GM18498 (cell line): ENCODE results near the gene TMEM18.

ENCODE experiments used
- ATAC-seq: cut with Tn5 transposase; IDR thresholded peaks from one replicate; pipeline ENCODE4 v1.9.1; 2021; ENCODE audit warnings: mild to moderate bottlenecking, moderate library complexity; ENCODE audit not compliant: unreplicated experiment

The TMEM18 gene

DNA sequence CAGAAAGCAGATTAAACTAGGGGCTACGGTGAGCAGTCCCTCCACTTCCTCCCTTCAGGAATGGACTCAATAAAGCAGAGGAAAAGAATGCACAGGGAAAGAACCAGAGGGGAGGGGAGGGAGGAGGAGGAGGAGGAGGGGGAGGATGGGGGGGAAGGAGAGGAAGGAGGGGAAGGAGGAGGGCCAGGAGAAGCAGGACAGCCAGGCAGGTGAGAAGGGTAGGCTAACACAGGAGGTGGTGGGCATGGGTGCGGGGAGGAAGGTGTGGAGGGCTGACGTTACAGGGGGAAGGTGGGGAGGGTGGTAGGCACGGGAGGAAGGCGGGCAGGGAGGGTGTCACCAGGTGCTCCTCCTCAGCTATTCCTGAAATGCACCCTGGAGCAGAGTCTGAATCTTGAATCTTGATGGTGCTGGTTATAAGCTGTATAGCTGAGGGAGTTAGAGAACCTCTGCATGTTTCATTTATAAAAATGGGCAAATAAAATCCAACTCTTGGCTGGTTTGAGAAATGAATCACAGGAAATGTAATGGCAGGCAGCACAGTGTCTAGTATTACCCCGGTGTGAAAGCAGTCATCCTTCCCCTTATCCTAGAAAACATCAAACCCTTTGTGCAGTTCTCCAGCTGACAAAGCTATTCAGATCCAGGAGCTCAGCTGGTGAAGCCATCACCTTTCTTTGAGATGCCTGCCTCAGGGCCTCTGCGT lies 3.4 kb downstream of the TMEM18 start:
- ATAC-seq: no peak

DNA sequence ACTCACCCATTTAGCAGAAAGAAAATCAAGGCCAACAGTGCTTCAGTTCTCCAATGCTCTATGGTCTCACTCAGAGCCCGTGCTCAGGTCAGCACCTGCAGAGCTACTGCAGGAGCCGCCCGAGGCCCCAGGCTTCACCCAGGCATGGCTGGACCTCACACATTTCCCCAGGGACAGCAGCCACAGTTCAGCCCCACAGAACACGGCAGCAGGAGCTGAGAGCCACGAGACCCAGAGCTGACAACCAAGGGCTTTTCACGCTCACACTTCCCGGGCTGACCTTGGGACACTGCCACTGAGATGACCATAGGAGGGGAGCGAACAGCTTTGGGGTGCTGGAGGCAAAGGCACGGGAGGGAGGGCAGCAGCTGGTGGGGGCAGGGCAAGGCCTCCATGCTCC lies 4.2 kb downstream of the TMEM18 start:
- no peak for ATAC-seq

DNA sequence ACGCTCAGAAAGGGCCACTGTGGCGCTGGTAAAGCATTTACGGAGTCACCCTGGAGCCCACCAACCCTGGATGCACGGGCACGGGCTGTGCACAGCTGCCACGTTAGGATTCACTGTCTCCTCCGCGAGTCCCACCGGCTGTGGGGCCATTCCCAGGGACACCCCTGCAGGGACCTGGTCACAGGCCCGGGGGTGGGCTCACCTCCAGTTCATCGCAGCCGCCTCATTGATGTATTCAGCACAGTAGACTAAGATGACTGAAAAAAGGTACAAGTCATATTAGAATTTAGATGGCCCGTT lies 4.7 kb downstream of the TMEM18 start:
- ATAC-seq: no peak

DNA sequence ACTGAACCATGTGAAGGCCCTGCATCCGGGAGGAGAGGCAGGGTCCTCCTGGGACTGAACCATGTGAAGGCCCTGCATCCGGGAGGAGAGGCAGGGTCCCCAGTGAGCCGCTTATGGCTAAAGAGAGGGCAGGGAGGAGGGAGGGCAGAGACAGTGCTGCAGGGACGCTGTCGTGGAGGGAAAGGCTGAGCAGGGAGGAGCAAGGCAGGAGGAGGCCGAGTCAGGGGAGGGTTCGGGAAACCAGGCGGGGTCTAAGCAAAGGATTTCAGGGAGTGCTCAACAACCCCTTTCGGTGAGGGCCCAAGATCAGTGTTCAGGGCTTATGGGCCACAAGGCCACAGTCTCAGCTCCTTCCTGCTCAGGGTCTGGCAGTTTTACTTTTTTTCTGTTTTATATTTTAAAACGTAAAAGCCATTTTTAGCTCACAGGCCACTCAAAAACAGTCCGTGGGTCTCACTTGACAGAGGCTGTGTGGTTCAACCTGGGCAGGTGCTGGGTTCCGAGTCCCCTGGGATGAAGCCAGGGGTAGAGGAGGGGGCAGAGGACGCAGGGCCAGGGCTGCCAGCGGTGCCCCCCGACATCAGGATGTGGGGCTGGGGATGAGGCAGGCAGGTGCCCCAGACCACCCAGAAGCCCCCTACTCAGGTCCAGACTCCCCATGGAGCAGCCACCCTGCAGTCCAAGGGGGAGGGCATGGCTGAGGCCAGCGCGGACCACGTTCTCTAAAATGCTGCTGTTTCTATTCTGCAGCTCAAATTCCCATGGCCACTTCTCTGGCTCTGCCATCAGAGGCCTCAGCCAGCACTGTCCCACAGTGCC lies 5.2 kb downstream of the TMEM18 start:
- ATAC-seq: no peak

DNA sequence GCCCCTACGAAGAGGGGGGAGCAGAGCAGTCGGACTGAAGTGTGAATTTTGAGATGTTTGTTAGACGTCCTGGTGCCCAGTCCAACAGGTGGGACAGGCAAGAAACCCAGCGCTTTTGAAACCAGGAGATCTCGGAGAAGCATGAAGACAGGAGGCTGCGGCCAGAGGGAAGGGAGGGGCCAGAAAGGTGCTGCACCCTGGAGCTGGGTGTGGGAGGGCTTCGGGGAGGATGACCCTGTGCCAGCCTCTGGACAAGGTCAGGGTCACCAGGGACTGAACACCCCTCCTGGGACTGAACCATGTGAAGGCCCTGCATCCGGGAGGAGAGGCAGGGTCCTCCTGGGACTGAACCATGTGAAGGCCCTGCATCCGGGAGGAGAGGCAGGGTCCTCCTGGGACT lies 6.1 kb downstream of the TMEM18 start:
- no peak for ATAC-seq

DNA sequence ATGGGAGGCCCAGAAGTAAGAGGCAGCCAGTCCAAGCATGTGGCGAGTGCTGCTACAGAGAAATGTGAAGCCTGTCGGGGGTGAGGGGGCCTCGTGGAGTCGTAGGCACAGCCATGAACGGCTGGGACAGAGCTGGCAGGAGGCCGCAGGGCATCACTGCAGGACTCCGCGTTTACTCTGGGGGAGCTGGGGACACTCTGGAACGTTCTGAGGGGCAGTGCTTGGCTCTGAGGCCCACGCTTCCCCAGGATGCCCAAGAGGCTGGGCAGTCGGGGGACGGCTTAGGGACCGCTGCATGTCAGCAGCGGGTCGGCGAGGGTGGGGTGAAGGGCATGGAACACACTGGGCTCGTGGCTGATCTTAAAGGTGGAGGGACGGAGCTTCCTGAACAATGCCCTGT lies 6.6 kb downstream of the TMEM18 start:
- no peak for ATAC-seq

DNA sequence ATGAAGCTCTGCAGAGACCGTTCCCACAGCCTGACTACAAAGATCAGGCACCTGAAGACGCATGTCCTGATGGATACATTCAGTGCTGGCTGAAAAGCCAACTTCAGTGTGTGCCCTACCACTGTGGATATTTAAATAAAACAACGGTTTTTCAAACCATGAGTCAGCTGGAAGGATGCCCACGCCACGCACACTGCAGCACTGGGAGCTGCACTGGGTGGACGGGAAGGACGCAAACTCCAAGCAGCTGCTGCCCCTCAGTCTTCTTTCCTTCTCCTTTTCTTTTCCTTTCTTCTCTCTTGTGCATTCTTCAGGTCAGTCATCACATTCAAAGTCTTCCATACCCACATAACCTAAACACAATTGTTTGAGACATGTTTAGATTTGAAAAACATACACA lies 7.9 kb downstream of the TMEM18 start:
- ATAC-seq: no peak

DNA sequence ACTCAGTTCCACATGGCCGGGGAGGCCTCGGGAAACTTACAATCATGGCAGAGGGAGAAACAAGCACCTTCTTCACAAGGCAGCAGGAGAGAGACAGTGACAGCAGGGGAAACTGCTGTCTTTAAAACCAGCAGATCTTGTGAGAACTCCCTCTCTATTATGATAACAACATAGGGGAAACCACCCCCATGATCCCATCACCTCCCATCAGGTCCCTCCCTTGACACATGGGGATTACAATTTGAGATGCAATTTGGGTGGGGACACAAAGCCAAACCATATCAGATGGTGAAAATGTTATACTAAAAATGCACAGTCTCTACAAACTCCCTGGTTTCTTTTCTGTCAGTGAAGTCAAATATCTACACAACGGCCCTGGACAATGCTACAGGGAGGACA lies 9.2 kb downstream of the TMEM18 start:
- ATAC-seq: no peak

DNA sequence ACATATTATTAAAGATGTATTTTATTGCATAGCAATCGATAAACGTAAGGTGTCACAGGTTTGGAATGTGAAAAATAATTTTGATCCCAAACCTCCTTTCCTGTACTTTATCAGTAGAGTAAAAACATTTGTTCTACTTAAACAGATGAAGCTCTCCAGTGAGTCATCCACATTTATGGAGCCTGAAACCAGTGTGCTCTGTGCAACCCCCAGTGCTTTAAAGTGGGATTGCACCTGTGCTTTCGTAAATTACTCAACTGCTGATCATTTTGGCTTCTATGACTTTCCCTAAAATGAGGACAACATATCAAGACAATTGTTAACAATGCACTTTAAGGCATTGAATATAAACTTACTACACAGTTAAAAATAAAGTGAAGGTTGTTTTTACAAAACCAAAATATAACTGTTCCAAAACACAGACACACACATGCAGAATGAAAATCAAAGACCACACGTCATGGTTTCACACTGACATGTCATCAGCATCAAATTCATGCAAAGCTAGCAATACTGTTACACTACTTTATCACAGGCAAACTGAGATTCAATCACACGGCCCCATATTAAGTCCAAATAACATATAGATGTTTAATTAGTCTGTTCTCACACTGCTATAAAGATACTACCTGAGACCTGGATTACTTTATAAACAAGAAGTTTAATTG lies 9.7 kb downstream of the TMEM18 start:
- ATAC-seq: no peak

DNA sequence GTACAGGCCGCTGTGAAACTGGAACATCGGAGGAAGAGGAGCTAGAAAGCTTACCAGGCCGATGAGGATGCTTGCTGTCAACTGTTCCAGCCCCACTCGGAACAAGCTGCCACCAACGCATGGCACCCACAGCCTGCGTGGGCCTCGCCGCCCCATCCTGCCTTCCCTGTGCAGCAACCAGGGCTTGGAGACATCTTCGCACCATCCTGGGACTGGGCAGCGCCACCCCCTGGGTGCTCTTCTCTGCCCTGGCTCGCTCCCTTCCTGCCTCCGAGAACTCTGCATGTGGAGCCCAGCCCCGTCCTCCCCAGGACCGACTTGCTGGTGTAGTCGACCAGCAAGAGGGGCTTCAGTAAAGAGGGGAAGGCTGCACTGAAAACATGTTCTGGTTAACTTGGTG lies 10.8 kb downstream of the TMEM18 start:
- no peak for ATAC-seq

DNA sequence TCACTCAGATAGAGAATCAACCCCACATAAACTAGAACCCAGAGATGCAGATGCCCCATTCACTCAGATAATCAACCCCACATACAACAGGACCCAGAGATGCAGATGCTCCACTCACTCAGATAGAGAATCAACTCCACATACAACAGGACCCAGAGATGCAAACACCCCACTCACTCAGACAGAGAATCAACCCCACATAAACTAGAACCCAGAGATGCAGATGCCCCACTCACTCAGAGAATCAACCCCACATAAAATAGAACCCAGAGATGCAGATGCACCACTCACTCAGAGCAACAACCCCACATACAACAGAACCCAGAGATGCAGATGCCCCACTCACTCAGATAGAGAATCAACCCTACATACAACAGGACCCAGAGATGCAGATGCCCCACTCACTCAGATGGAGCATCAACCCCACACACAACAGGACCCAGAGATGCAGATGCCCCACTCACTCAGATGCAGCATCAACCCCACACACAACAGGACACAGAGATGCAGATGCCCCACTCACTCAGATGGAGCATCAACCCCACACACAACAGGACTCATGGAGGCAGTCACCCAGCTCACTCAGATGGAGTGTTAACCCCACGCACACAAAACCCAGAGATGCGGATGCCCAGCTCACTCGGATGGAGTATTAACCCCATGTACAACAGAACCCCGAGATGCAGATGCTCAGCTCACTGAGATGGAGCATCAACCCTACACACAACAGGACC lies 11.7 kb downstream of the TMEM18 start:
- no peak for ATAC-seq

DNA sequence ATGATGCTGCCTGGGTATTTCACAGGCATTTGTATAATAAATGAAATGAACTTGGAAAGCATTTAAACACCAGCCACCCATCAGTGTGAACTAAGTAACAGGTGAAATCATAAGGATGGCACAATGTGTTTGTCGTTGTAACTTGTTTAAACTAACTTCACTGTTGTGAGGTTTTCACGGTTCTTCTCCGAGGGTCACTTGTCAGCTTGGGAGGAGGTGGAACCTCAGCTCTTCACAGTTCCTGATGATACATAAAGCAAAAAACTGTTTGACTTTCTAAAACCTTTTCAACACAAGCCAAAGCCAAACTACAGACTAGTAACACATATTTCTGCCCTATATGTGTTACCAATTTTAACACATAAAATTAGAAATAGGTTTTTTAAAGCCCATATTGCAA lies 13.1 kb downstream of the TMEM18 start:
- no peak for ATAC-seq

DNA sequence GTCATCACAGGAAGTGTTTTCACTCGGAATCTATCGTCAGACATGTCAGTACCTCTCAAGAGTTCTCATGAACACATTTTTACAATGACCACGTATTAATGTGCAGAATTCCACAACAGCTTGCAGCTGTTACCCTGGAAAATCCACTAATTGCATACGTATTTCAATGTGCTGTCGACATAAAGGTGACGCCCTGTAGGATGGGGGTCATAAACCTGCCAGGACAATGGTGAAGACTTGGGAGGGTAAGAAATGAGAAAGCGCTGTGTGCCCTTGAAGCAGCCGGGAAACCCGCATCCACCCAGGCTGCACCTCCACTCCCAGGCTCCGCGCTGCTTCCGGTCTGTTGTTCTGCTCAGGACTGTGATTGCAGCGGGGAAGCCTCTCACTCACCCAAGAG lies 14.0 kb downstream of the TMEM18 start:
- ATAC-seq: no peak

DNA sequence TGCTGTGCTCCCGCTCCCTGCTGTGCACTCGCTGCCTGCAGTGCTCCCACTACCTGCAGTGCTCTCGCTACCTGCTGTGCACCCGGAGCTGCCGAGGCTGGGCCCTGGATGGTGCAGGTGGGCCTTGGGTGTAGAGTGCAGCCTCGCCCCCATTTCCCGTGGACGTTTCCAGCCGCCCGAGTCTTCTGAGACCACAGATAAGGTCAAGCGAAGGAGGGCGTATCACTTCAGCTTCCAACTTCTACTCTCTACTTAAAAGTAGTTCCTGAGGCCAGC lies 15.9 kb downstream of the TMEM18 start:
- ATAC-seq: no peak

DNA sequence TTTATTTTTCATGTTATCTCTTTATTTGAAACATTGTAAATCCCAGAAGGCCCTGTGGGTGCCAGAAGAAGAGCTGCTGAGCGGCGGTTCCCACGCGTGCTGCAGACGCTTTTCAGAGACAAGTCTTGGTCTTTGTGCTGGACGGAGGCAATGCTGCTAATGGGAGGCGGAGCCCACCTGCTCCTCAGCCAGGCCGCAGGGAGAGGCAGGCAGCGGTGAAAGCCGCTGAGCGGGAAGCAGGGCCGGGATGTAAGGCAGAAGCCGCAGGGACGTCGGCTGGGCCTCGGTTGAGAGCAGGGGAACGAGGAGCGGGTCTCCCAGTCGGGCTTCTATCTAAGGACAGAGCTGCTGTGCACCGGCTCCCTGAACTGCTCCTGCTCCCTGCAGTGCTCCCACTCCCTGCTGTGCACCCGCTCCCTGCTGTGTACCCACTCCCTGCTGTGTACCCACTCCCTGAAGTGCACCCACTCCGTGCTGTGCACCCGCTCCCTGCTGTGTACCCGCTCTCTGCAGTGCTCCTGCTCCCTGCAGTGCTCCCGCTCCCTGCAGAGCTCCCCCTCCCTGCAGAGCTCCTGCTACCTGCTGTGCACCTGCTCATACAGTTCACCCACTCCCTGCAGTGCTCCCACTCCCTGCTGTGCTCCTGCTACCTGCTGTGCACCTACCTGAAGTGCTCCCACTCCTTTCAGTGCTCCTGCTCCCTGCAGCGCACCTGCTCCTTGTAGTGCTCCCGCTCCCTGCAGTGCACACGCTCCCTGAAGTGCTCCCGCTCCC lies 16.4 kb downstream of the TMEM18 start:
- ATAC-seq: no peak

DNA sequence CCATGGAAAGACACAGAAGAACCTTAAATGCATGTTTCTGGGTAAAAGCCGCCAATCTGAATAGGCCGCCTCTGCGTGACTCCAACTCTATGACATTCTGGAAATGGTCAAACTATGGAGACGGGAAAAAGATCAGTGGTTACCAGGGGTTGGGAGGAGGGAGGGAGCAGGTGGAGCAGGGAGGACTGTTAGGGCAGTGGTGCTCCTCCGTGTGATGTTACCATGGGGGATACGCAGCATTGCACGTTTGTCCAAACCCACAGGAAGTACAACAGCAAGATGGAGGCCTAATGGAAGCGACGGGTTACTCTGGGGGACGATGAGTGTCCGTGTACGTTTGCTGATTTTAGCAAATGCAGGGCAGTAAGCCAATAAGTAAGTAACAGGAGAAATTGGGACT lies 17.2 kb downstream of the TMEM18 start:
- ATAC-seq: no peak

DNA sequence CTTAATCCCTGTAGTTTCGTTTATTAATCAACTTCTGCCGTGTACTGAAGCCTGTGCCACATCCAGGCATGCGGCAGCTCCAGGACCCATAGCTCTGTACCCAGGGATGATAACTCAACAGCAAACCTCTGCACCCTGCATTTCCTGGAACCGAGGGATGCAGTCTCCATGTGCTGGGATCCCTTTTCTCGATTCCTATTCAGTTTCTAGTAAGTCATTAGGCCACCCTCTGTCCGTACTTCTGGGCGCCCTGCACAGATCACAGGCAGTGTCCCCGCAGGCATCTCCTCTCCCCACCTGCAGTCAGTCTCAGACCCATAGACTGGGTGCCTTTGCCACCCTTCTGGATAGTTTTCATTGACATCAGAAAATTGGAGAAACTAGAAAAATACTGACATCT lies 18.8 kb downstream of the TMEM18 start:
- no peak for ATAC-seq

DNA sequence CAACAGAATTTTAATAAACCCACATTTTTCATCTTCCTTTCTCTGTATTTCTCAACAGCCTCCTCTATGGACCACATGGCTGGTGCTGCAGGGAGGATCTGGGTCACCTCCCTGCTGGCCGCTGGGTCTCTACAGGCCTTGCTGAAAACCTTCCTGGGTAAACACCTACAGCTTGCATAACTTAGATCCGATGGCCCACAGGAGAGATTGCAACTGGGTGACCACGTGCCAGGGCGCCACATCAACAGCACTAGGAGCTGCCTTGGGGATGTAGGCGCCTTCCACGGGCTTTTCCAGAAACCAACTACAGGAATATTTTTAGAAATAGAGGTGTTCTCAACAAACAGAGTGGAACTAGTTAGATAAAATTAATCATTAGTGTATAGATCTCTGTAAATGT lies 19.4 kb downstream of the TMEM18 start:
- no peak for ATAC-seq

DNA sequence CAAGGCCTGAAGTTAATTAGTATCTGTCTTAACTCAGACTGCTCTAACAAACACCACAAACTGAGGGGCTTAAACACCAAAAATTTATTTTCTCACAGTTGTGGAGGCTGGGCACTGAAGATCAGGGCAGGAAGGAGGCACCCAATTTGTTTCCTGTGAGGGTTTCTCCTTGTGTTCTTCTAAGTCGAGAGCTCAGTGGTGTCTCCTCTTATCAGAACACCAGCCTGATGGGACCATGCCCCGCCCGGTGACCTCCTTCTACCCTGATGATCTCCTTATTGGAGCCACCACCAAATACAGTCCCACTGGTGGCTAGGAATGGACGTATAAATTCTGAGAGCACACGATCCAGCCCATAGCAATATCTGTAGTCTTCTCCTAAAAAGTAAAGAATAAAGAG lies 20.5 kb downstream of the TMEM18 start:
- no peak for ATAC-seq

DNA sequence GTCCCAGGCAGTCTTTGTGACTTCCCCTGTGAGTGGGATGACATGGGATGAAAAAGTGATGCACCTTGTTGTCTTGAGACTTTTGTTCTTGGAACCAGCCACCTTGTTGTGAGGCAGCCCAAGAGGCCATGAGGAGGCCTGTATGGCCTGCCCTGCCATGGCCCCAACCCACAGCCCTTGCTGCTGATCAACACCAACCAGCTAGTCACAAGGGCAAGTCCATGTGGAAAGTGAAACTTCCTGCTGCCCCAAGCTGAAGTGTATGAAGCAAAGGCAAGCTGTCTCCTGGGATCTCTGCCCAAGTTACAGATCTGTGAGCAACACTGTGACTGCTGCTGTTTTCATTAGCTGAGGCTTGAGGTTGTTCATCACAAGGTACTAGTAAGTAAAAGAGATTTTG lies 21.6 kb downstream of the TMEM18 start:
- ATAC-seq: no peak

DNA sequence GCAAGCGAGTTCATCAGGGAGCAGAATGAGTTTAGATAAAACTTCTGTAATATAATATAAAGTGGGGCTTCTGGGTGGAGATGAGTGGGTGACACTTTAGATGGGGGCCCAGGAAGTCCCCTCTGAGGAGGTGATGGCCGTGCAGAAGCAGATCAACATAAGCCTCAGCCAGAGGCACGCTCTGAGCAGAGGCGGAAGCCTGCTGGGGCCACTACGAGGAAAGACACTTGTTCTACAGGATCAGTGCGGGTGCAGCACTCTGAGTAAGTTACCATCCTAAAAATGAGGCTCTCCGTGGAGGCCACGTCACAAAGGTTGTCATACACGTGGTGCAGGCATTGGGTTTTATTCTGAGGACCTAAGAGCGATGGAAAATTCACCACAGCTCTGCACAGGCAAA lies 22.3 kb downstream of the TMEM18 start:
- ATAC-seq: no peak
